Peyer's patch (tissue), 4 donors: ENCODE data around the gene PANX2. TPM values are rescaled to one million over a fixed set of nuclear protein-coding genes. Genes with fewer than 3 reads are reported as not detected.
A peak's percentile ranks its signal among the peaks of the same experiment; 100 is the strongest.
"Not testable (repeated sequence)": the region's sequence is repeated elsewhere in the genome, so short reads cannot be mapped to it uniquely, and the experiment has no call there.

ENCODE experiments used
- DNase-seq, 3 donors: peaks; one replicate each; pipeline ENCODE4 v3.0.0-alpha.2; 2017 to 2019
- H3K27ac ChIP-seq, 4 donors: fragments of 200-600 bp; sonication (generic); one replicate each; pipeline ENCODE4 v1.5.1; 2016 to 2019
- H3K27me3 ChIP-seq, 2 donors: fragments of 200-600 bp; sonication (generic); one replicate each; pipeline ENCODE4 v1.5.1; 2019
- H3K36me3 ChIP-seq, 3 donors: fragments of 200-600 bp; sonication (generic); one replicate each; pipeline ENCODE4 v1.5.1; 2016 to 2019
- H3K4me1 ChIP-seq, 4 donors: fragments of 200-600 bp; sonication (generic); one replicate each; pipeline ENCODE4 v1.5.1; 2016 to 2019
- H3K4me3 ChIP-seq, 4 donors: fragments of 200-600 bp; sonication (generic); 1 replicate in 3 of 4; 2 replicates in 1 of 4; pipeline ENCODE4 v1.5.1; 2016 to 2019; ENCODE audit warnings: mild to moderate bottlenecking in 1 of 4
- H3K9me3 ChIP-seq, 4 donors: fragments of 200-600 bp; sonication (generic); one replicate each; pipeline ENCODE4 v1.5.1; 2016 to 2019; ENCODE audit warnings: mild to moderate bottlenecking in 1 of 4
- CTCF ChIP-seq, 6 experiments: fragments of 450-650 bp in 4 of 6; fragments of 200-600 bp in 2 of 6; sonication (generic) in 1 of 6; IDR thresholded peaks; one replicate each; pipeline ENCODE4 v1.5.1; 2017 to 2019; ENCODE audit warnings: antibody characterized with exemption in 6 of 6, mild to moderate bottlenecking in 3 of 6, moderate library complexity in 1 of 6
- POLR2A ChIP-seq, 2 donors: fragments of 450-650 bp; IDR thresholded peaks; one replicate each; pipeline ENCODE4 v1.5.1; 2017; ENCODE audit warnings: antibody characterized with exemption in 2 of 2, mild to moderate bottlenecking in 2 of 2, moderate library complexity in 2 of 2
- total RNA-seq, 4 donors: library from RNA; depleted of rRNA; stranded (reverse); fragments of >200 nt; gene quantifications; one replicate each; pipeline ENCODE4 v1.1.0, GENCODE V29; 2016

The PANX2 gene
- total RNA-seq, 4 donors from 2014 or later, result 0.40 TPM; not detected in 3

GRCh38 chr22:50202130-50202666 is 31.7 kb downstream of the PANX2 start:
- TF ChIP-seq CTCF (IDR thresholded peaks at IDR 0.05), result no peak
- TF ChIP-seq POLR2A (IDR thresholded peaks at IDR 0.05), result no peak
- H3K27ac ChIP-seq, result peak overlapping the region in 1 of 4 donors; percentile 86
- H3K9me3 ChIP-seq, result no peaks in the 10 kb centered on the region
- no peaks in the 10 kb centered on the region for H3K27me3 ChIP-seq
- no peak for DNase-seq
- peaks cover 0 to 22% (median 8%) of the 10 kb centered on the region in 4 donors for H3K4me1 ChIP-seq
- peak overlapping the region; percentile 90 to 96 (median 95) for H3K4me3 ChIP-seq
- peaks cover 0 to 31% (median 0%) of the 10 kb centered on the region in 3 donors for H3K36me3 ChIP-seq

- H3K9me3 ChIP-seq, result no peaks in the 10 kb centered on the region
- no peak overlapping the region for H3K4me3 ChIP-seq
- H3K36me3 ChIP-seq, result peaks cover 0 to 30% (median 0%) of the 10 kb centered on the region in 3 donors
- no peak overlapping the region for H3K27ac ChIP-seq
- TF ChIP-seq POLR2A (IDR thresholded peaks at IDR 0.05) (no peak), CTCF (IDR thresholded peaks at IDR 0.05) (no peak)
- H3K27me3 ChIP-seq, result no peaks in the 10 kb centered on the region
- DNase-seq, result no peak
- H3K4me1 ChIP-seq, result peaks cover 0 to 27% (median 8%) of the 10 kb centered on the region in 4 donors
Measured at GRCh38 chr22:50203288-50203687, 32.8 kb downstream of the PANX2 start.

GRCh38 chr22:50204571-50204970 is 34.0 kb downstream of the PANX2 start:
- no peak for TF ChIP-seq POLR2A (IDR thresholded peaks at IDR 0.05)
- no peak for TF ChIP-seq CTCF (IDR thresholded peaks at IDR 0.05)
- peaks cover 0 to 32% (median 0%) of the 10 kb centered on the region in 3 donors for H3K36me3 ChIP-seq
- no peak overlapping the region for H3K27ac ChIP-seq
- no peaks in the 10 kb centered on the region for H3K27me3 ChIP-seq
- peak overlapping the region in 1 of 4 donors; percentile 16 for H3K4me3 ChIP-seq
- no peaks in the 10 kb centered on the region for H3K9me3 ChIP-seq
- peaks cover 0 to 31% (median 8%) of the 10 kb centered on the region in 4 donors for H3K4me1 ChIP-seq
- no peak for DNase-seq

GRCh38 chr22:50204998-50205397 is 34.5 kb downstream of the PANX2 start:
- peak overlapping the region in 1 of 4 donors; percentile 16 for H3K4me3 ChIP-seq
- H3K27me3 ChIP-seq, H3K9me3 ChIP-seq, H3K27ac ChIP-seq, DNase-seq: not testable (repeated sequence)
- peaks cover 0 to 27% (median 6%) of the 10 kb centered on the region in 4 donors for H3K4me1 ChIP-seq
- H3K36me3 ChIP-seq, result peaks cover 0 to 33% (median 0%) of the 10 kb centered on the region in 3 donors

- Histone ChIP-seq H3K27me3 (no peaks in the 10 kb centered on the region), H3K36me3 (peaks cover 0 to 42% (median 0%) of the 10 kb centered on the region in 3 donors), H3K27ac (no peak overlapping the region), H3K4me3 (no peak overlapping the region), H3K4me1 (peaks cover 0 to 23% (median 4%) of the 10 kb centered on the region in 4 donors), H3K9me3 (no peaks in the 10 kb centered on the region)
- no peak for TF ChIP-seq CTCF (IDR thresholded peaks at IDR 0.05)
- no peak for TF ChIP-seq POLR2A (IDR thresholded peaks at IDR 0.05)
- DNase-seq, result no peak
Measured at GRCh38 chr22:50205781-50206569, 35.4 kb downstream of the PANX2 start.

- no peak overlapping the region for H3K27ac ChIP-seq
Measured at GRCh38 chr22:50206599-50206998, 36.1 kb downstream of the PANX2 start.

More at GRCh38 chr22:50206599-50206998, 36.1 kb downstream of the PANX2 start:
- Histone ChIP-seq H3K9me3 (no peaks in the 10 kb centered on the region), H3K4me3 (no peak overlapping the region), H3K27me3 (no peaks in the 10 kb centered on the region), H3K4me1 (peaks cover 0 to 19% (median 4%) of the 10 kb centered on the region in 4 donors), H3K36me3 (peaks cover 0 to 46% (median 0%) of the 10 kb centered on the region in 3 donors)
- TF ChIP-seq POLR2A (IDR thresholded peaks at IDR 0.05) (no peak), CTCF (IDR thresholded peaks at IDR 0.05) (peak in 5 of 6 experiments; percentile 1 to 20 (median 15))
- no peak for DNase-seq
